ENCODE data around the gene ALDH1L1.

Gene ALDH1L1

DNA sequence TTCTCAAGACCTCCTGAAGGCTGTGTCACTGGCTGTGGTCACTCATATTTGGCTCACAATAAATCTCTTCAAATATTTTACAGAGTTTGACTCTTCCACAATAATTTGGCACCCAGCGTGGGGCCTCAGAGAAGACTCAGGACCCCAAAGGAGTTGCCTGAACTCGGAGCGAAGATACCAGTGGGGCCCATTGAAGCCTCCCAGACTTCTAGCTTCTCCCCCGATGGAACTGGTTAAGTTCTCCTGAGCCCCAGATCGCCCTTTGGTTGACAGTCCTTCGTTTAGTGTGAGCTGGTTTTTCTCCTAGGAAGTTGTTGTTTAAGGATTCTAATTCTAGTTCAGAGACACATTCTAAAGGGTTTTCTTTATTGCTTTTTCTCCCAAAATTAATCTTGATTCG is 95.1 kb downstream of the ALDH1L1 start:
- no peak for TF ChIP-seq TCF4 (CRISPR knock-in tag; IDR thresholded peaks at IDR 0.05; ENCODE audit: borderline replicate concordance)
- no peak for ATAC-seq

DNA sequence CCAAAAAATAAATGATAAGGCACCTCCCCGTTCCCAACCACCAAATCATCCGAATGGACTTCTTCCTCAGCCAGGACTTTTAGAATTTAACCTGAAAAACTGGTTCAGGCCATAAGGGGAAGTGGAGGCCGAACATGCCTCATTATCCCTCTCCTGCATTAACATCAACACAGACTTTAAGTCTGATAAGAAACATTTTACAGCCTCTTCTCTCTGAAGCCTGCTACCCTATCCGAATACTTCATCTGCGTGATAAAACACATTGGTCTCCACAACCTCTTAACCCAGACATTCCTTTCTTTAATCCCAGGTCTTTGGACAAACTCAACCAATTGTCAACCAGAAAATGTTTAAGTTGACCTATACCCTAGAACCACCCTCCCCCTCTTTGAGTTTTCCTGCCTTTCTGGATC is 95.6 kb downstream of the ALDH1L1 start:
- no peak for ATAC-seq
- TF ChIP-seq TOX (CRISPR knock-in tag; IDR thresholded peaks at IDR 0.05; ENCODE audit: borderline replicate concordance): no peak
- no peak for TF ChIP-seq SNAI2 (CRISPR knock-in tag; IDR thresholded peaks at IDR 0.05)
- TF ChIP-seq RARB (CRISPR knock-in tag; IDR thresholded peaks at IDR 0.05): no peak
- TF ChIP-seq ZC3H10 (CRISPR knock-in tag; IDR thresholded peaks at IDR 0.05): no peak
- no peak for TF ChIP-seq ZNF565 (CRISPR knock-in tag; conservative IDR thresholded peaks at IDR 0.05; ENCODE audit: low read depth)
- TF ChIP-seq PPARA (CRISPR knock-in tag; IDR thresholded peaks at IDR 0.05; ENCODE audit: borderline replicate concordance): no peak
- no peak for TF ChIP-seq ESRRG (CRISPR knock-in tag; IDR thresholded peaks at IDR 0.05)
- TF ChIP-seq, protein P1, sequence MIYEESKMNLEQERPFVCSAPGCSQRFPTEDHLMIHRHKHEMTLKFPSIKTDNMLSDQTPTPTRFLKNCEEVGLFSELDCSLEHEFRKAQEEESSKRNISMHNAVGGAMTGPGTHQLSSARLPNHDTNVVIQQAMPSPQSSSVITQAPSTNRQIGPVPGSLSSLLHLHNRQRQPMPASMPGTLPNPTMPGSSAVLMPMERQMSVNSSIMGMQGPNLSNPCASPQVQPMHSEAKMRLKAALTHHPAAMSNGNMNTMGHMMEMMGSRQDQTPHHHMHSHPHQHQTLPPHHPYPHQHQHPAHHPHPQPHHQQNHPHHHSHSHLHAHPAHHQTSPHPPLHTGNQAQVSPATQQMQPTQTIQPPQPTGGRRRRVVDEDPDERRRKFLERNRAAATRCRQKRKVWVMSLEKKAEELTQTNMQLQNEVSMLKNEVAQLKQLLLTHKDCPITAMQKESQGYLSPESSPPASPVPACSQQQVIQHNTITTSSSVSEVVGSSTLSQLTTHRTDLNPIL (CRISPR knock-in tag; IDR thresholded peaks at IDR 0.05; ENCODE audit: low read depth): no peak
- no peak for TF ChIP-seq OSR1 (CRISPR knock-in tag; IDR thresholded peaks at IDR 0.05)
- no peak for TF ChIP-seq TCF4 (CRISPR knock-in tag; IDR thresholded peaks at IDR 0.05; ENCODE audit: borderline replicate concordance)
- TF ChIP-seq ZNF70 (CRISPR knock-in tag; IDR thresholded peaks at IDR 0.05): no peak

DNA sequence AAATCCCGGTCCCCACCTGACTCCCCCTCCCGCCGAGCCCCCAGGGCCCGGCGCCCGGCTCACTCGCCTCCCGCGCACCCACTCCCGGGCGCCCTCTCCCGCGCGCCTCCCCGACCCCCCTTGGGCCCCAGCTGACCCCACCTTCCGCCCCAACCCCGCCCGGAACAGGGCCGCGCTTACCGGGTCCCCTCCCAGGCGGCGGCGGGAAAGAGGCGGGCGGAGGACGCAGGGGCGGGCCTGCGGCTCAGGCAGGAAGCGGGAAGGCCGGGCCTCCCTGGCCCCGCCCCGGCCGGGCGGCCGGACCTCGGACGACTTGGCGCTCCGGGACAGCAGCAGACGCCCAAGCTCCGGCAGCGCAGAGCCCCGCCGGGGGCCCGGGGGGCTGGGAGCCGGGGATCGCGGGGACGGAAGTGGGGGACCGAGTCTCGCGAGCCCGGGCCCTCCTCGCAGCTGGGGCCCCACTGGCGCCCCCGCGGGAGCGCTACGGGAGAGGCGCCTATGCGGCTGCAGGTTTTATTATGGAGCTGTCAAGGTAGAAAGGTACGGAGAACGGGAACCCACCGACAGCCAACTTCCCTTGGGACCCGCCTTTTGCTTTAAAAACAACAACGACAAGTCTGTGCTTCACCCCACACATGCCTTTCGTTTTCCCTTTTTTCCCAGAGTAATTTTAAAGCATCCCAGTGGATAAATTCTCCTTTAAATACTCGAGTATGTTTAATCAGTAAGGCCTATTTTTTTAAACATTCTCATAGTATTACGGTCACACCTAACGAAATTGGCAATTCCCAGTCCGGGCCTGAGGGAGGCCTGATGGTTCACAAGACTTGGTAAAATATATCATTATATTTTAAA is 96.2 kb downstream of the ALDH1L1 start, which contains the start of gene SLC41A3:
Gene SLC41A3, minus strand, starts transcription at position 212 of the 855 bp plus-strand sequence. CDS start 15,905 bp downstream, outside the sequence.
- ATAC-seq: peak; percentile 97
- TF ChIP-seq, protein P2, sequence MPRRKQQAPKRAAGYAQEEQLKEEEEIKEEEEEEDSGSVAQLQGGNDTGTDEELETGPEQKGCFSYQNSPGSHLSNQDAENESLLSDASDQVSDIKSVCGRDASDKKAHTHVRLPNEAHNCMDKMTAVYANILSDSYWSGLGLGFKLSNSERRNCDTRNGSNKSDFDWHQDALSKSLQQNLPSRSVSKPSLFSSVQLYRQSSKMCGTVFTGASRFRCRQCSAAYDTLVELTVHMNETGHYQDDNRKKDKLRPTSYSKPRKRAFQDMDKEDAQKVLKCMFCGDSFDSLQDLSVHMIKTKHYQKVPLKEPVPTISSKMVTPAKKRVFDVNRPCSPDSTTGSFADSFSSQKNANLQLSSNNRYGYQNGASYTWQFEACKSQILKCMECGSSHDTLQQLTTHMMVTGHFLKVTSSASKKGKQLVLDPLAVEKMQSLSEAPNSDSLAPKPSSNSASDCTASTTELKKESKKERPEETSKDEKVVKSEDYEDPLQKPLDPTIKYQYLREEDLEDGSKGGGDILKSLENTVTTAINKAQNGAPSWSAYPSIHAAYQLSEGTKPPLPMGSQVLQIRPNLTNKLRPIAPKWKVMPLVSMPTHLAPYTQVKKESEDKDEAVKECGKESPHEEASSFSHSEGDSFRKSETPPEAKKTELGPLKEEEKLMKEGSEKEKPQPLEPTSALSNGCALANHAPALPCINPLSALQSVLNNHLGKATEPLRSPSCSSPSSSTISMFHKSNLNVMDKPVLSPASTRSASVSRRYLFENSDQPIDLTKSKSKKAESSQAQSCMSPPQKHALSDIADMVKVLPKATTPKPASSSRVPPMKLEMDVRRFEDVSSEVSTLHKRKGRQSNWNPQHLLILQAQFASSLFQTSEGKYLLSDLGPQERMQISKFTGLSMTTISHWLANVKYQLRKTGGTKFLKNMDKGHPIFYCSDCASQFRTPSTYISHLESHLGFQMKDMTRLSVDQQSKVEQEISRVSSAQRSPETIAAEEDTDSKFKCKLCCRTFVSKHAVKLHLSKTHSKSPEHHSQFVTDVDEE (CRISPR knock-in tag; IDR thresholded peaks at IDR 0.05): 0 out of 2 replicates have a peak, but pooled peaks have one; percentile 19
- TF ChIP-seq SNAI2 (CRISPR knock-in tag; IDR thresholded peaks at IDR 0.05): no peak

DNA sequence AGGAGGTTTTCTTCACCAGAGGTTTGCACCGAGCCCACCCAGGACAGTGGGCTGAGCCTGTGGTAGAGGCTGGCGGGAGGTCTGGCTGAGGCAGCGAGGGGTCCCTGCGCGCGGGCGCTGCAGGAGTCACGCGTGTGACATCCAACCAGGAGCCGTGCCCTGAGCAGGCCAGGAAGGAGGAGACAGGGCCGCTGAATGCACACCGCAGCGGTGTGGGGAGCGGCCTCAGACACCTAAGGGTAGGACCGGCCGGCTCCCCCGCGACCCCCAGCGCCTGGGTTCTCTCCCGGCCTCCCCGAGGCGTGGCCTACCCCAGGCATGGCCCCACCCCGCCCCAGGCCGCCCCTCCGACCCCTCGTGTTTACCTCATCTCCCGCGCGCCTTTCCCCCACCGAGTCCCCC is 96.9 kb downstream of the ALDH1L1 start:
- peak; percentile 87 for ATAC-seq

More for the DNA sequence above, 96.9 kb downstream of the ALDH1L1 start:
- TF ChIP-seq GLIS3 (CRISPR knock-in tag; IDR thresholded peaks at IDR 0.05) (no peak), RARB (CRISPR knock-in tag; IDR thresholded peaks at IDR 0.05) (no peak), ARNTL (CRISPR knock-in tag; IDR thresholded peaks at IDR 0.05; ENCODE audit: borderline replicate concordance, low read depth) (no peak), ZNF8 (CRISPR knock-in tag; IDR thresholded peaks at IDR 0.05) (no peak), ZFP3 (CRISPR knock-in tag; IDR thresholded peaks at IDR 0.05) (no peak), ESRRG (CRISPR knock-in tag; IDR thresholded peaks at IDR 0.05) (no peak), ZNF565 (CRISPR knock-in tag; conservative IDR thresholded peaks at IDR 0.05; ENCODE audit: low read depth) (no peak), OSR1 (CRISPR knock-in tag; IDR thresholded peaks at IDR 0.05) (no peak), ISL1 (CRISPR knock-in tag; IDR thresholded peaks at IDR 0.05) (no peak), PPARA (CRISPR knock-in tag; IDR thresholded peaks at IDR 0.05; ENCODE audit: borderline replicate concordance) (no peak), ZFP30 (CRISPR knock-in tag; IDR thresholded peaks at IDR 0.05) (no peak), TOX (CRISPR knock-in tag; IDR thresholded peaks at IDR 0.05; ENCODE audit: borderline replicate concordance) (no peak), CSDC2 (CRISPR knock-in tag; IDR thresholded peaks at IDR 0.05) (no peak)
- TF ChIP-seq, protein P3, sequence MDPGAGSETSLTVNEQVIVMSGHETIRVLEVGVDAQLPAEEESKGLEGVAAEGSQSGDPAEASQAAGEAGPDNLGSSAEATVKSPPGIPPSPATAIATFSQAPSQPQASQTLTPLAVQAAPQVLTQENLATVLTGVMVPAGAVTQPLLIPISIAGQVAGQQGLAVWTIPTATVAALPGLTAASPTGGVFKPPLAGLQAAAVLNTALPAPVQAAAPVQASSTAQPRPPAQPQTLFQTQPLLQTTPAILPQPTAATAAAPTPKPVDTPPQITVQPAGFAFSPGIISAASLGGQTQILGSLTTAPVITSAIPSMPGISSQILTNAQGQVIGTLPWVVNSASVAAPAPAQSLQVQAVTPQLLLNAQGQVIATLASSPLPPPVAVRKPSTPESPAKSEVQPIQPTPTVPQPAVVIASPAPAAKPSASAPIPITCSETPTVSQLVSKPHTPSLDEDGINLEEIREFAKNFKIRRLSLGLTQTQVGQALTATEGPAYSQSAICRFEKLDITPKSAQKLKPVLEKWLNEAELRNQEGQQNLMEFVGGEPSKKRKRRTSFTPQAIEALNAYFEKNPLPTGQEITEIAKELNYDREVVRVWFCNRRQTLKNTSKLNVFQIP (CRISPR knock-in tag; IDR thresholded peaks at IDR 0.05; ENCODE audit: borderline replicate concordance, low read depth): no peak
- TF ChIP-seq, protein P4, sequence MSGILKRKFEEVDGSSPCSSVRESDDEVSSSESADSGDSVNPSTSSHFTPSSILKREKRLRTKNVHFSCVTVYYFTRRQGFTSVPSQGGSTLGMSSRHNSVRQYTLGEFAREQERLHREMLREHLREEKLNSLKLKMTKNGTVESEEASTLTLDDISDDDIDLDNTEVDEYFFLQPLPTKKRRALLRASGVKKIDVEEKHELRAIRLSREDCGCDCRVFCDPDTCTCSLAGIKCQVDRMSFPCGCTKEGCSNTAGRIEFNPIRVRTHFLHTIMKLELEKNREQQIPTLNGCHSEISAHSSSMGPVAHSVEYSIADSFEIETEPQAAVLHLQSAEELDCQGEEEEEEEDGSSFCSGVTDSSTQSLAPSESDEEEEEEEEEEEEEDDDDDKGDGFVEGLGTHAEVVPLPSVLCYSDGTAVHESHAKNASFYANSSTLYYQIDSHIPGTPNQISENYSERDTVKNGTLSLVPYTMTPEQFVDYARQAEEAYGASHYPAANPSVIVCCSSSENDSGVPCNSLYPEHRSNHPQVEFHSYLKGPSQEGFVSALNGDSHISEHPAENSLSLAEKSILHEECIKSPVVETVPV (CRISPR knock-in tag; IDR thresholded peaks at IDR 0.05): no peak
- TF ChIP-seq, protein P2 (CRISPR knock-in tag; IDR thresholded peaks at IDR 0.05): no peak

Data from SK-N-SH treated with all-trans-retinoic acid at 6 μM for 48 hours (cell line).